ENCODE measurements around the gene SLC43A1.

SLC43A1 gene

GRCh38 chr11:57523419-57523818 lies 7.9 kb upstream of the SLC43A1 start:
- no peak overlapping the region for H3K4me3 ChIP-seq (ENCODE audit: low read length)
- no peaks in the 10 kb centered on the region for H3K9me3 ChIP-seq (ENCODE audit: insufficient read depth, low read depth, low read length)
- H3K9ac ChIP-seq (ENCODE audit: low read depth, low read length) = no peak overlapping the region
- 0 out of 2 replicates have a peak, but pooled peaks cover 2% of the 10 kb centered on the region for H3K4me1 ChIP-seq (ENCODE audit: insufficient read depth, low read length)
- H3K27ac ChIP-seq (ENCODE audit: low read length) = no peak overlapping the region
- H3K27me3 ChIP-seq (ENCODE audit: insufficient read depth, low read length) = no peaks in the 10 kb centered on the region
- peaks cover 5% of the 10 kb centered on the region; the same call in 1 of the 2 replicates for H3K36me3 ChIP-seq (ENCODE audit: insufficient read depth, low read depth, low read length)

DNA sequence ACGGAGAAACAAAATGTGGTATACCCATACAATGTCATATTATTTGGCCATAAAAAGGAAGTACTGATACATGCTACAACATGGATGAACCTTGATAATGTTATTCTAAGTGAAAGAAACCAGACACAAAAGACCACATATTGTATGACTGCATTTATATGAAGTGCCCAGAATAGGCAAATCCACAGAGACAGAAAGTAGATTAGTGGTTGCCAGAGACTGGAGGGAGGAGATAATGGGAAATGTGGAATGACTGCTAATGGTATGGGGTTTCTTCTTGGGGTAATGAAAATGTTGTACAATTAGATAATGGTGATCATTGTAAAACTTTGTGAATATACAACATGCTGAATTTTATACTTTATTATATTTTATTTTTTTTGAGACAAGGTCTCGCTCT lies 5.6 kb upstream of the SLC43A1 start:
- no peaks in the 10 kb centered on the region for H3K4me1 ChIP-seq (ENCODE audit: insufficient read depth, low read length)
- no peaks in the 10 kb centered on the region for H3K9me3 ChIP-seq (ENCODE audit: insufficient read depth, low read depth, low read length)
- peaks cover 18% of the 10 kb centered on the region for H3K27me3 ChIP-seq (ENCODE audit: insufficient read depth, low read length)
- no peak overlapping the region for H3K4me3 ChIP-seq (ENCODE audit: low read length)
- H3K36me3 ChIP-seq (ENCODE audit: insufficient read depth, low read depth, low read length) = no peaks in the 10 kb centered on the region
- no peak overlapping the region for H3K9ac ChIP-seq (ENCODE audit: low read depth, low read length)
- H3K27ac ChIP-seq (ENCODE audit: low read length) = no peak overlapping the region

DNA sequence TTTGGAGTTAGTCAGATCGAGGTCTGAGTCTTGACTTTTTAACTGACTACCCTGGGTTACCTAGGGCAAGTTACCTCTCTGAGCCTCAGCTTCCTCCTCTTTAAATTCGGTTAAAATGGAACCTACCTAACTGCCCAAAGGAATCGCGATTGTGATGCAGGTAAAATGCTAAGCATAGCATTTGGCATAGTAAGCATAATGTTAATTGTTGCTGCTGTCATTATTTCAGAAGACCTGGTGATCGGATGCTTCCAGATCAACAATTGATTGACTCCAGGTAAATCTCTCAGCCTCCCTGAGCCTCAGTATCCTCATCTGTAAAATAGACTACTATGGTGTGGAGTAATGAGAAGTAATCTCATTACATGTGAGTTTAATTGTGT lies 550 bp upstream of the SLC43A1 start:
- H3K4me3 ChIP-seq (ENCODE audit: low read length) = peak overlapping the region; percentile 78
- no peaks in the 10 kb centered on the region for H3K4me1 ChIP-seq (ENCODE audit: insufficient read depth, low read length)
- H3K9me3 ChIP-seq (ENCODE audit: insufficient read depth, low read depth, low read length) = no peaks in the 10 kb centered on the region
- H3K27me3 ChIP-seq (ENCODE audit: insufficient read depth, low read length) = peaks cover 52% of the 10 kb centered on the region
- H3K9ac ChIP-seq (ENCODE audit: low read depth, low read length) = peak overlapping the region; percentile 80; the same call in 1 of the 2 replicates
- no peaks in the 10 kb centered on the region for H3K36me3 ChIP-seq (ENCODE audit: insufficient read depth, low read depth, low read length)
- no peak overlapping the region for H3K27ac ChIP-seq (ENCODE audit: low read length)

- Histone ChIP-seq H3K9ac (ENCODE audit: low read depth, low read length) (peak overlapping the region; percentile 80), H3K9me3 (ENCODE audit: insufficient read depth, low read depth, low read length) (no peaks in the 10 kb centered on the region), H3K27me3 (ENCODE audit: insufficient read depth, low read length) (peaks cover 52% of the 10 kb centered on the region), H3K4me3 (ENCODE audit: low read length) (peak overlapping the region; percentile 78), H3K27ac (ENCODE audit: low read length) (no peak overlapping the region), H3K4me1 (ENCODE audit: insufficient read depth, low read length) (no peaks in the 10 kb centered on the region), H3K36me3 (ENCODE audit: insufficient read depth, low read depth, low read length) (no peaks in the 10 kb centered on the region)
Measured at GRCh38 chr11:57514538-57515331, 767 bp downstream of the SLC43A1 start.

DNA sequence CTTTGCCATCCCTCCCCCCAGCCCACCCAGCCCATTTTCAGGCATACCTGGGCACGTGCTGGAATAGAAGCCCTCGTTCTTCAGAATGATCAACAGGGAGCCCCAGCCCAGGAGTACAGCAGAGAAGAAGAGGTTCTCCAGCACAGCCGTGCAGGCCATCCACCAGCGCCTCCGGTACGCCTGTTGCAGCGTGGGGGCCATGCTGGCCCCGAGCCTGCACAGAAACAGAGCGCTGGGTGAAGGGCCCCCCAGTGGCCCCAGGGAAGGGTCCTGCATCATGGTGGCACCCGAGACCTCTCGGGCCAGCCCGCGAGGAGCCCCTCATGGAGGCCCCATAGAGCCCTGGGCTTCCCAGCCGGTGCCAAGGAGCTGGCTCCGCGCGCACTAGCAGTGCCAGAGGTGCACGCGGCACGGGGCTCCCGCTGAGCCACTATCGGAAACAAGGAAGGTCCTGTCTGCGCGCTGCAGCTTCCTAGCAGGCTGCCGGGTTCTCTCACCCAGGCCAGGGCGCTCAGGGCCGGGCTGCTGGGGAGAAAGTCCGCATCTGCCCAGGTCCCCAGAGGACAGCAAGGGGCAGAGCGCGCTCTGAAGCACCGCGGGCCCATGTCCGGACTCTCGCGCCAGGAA lies 1.5 kb downstream of the SLC43A1 start:
- Histone ChIP-seq H3K4me1 (ENCODE audit: insufficient read depth, low read length) (no peaks in the 10 kb centered on the region), H3K9me3 (ENCODE audit: insufficient read depth, low read depth, low read length) (no peaks in the 10 kb centered on the region), H3K27ac (ENCODE audit: low read length) (no peak overlapping the region), H3K9ac (ENCODE audit: low read depth, low read length) (peak overlapping the region; percentile 80), H3K4me3 (ENCODE audit: low read length) (peak overlapping the region; percentile 78), H3K36me3 (ENCODE audit: insufficient read depth, low read depth, low read length) (no peaks in the 10 kb centered on the region), H3K27me3 (ENCODE audit: insufficient read depth, low read length) (peaks cover 52% of the 10 kb centered on the region)

- Histone ChIP-seq H3K4me3 (ENCODE audit: low read length) (peak overlapping the region; percentile 78), H3K9ac (ENCODE audit: low read depth, low read length) (no peak overlapping the region; the same call in 1 of the 2 replicates), H3K27me3 (ENCODE audit: insufficient read depth, low read length) (peaks cover 52% of the 10 kb centered on the region), H3K27ac (ENCODE audit: low read length) (no peak overlapping the region), H3K4me1 (ENCODE audit: insufficient read depth, low read length) (no peaks in the 10 kb centered on the region), H3K9me3 (ENCODE audit: insufficient read depth, low read depth, low read length) (no peaks in the 10 kb centered on the region), H3K36me3 (ENCODE audit: insufficient read depth, low read depth, low read length) (no peaks in the 10 kb centered on the region)
Measured at GRCh38 chr11:57513452-57513795, 2.1 kb downstream of the SLC43A1 start.

DNA sequence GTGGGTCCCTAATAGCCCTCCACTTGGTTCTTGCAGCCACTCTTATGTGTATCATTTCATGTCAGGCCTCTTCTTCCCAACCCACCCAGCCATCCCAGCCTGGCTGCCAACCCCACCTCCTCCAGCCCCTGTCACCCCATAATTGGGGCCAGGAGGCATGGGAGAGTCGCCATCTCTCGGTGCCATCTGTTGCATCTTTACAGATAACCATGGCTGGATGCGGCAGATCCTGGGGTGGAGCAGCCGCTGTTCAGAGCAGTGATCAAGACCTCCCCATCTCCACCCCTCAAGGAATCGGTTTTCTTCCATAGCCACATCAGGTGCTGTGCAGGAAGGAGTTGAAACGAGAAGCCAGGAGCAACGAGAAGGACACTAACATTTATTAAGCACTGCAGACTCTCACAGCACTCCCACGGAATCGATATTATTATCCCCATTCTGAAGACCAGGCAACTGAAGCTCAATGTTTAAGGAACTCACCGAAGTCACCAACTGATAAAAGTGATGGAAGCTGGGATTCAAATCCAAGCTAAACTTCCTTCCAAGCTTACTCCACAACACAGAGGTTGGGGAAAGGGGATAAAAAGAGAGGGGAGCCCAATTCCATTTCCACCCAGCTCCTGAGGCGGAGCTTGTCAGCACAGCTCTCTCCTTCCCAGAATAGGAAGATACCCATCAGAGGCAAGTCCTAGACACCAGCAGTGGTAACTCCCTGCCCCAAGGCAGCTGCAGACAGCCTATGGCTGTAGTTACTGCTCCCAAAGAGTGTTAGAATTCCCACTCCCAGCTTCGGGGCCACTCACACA lies 2.7 kb downstream of the SLC43A1 start:
- peak overlapping the region; percentile 78; the same call in 1 of the 2 replicates for H3K4me3 ChIP-seq (ENCODE audit: low read length)
- no peaks in the 10 kb centered on the region for H3K4me1 ChIP-seq (ENCODE audit: insufficient read depth, low read length)
- no peaks in the 10 kb centered on the region for H3K9me3 ChIP-seq (ENCODE audit: insufficient read depth, low read depth, low read length)
- H3K9ac ChIP-seq (ENCODE audit: low read depth, low read length) = no peak overlapping the region; the same call in 1 of the 2 replicates
- H3K36me3 ChIP-seq (ENCODE audit: insufficient read depth, low read depth, low read length) = no peaks in the 10 kb centered on the region
- peaks cover 52% of the 10 kb centered on the region for H3K27me3 ChIP-seq (ENCODE audit: insufficient read depth, low read length)
- no peak overlapping the region for H3K27ac ChIP-seq (ENCODE audit: low read length)

GRCh38 chr11:57511741-57512430 lies 3.6 kb downstream of the SLC43A1 start:
- H3K27me3 ChIP-seq (ENCODE audit: insufficient read depth, low read length) = peaks cover 42% of the 10 kb centered on the region
- H3K4me3 ChIP-seq (ENCODE audit: low read length) = no peak overlapping the region
- H3K9ac ChIP-seq (ENCODE audit: low read depth, low read length) = no peak overlapping the region
- no peaks in the 10 kb centered on the region for H3K9me3 ChIP-seq (ENCODE audit: insufficient read depth, low read depth, low read length)
- no peaks in the 10 kb centered on the region for H3K4me1 ChIP-seq (ENCODE audit: insufficient read depth, low read length)
- no peak overlapping the region for H3K27ac ChIP-seq (ENCODE audit: low read length)
- no peaks in the 10 kb centered on the region for H3K36me3 ChIP-seq (ENCODE audit: insufficient read depth, low read depth, low read length)

- H3K9me3 ChIP-seq (ENCODE audit: insufficient read depth, low read depth, low read length) = no peaks in the 10 kb centered on the region
- H3K36me3 ChIP-seq (ENCODE audit: insufficient read depth, low read depth, low read length) = 0 out of 2 replicates have a peak, but pooled peaks cover 7% of the 10 kb centered on the region
- H3K4me3 ChIP-seq (ENCODE audit: low read length) = no peak overlapping the region
- H3K4me1 ChIP-seq (ENCODE audit: insufficient read depth, low read length) = no peaks in the 10 kb centered on the region
- H3K9ac ChIP-seq (ENCODE audit: low read depth, low read length) = no peak overlapping the region
- H3K27ac ChIP-seq (ENCODE audit: low read length) = no peak overlapping the region
- H3K27me3 ChIP-seq (ENCODE audit: insufficient read depth, low read length) = peaks cover 9% of the 10 kb centered on the region
Measured at GRCh38 chr11:57508341-57509170, 6.9 kb downstream of the SLC43A1 start.

DNA sequence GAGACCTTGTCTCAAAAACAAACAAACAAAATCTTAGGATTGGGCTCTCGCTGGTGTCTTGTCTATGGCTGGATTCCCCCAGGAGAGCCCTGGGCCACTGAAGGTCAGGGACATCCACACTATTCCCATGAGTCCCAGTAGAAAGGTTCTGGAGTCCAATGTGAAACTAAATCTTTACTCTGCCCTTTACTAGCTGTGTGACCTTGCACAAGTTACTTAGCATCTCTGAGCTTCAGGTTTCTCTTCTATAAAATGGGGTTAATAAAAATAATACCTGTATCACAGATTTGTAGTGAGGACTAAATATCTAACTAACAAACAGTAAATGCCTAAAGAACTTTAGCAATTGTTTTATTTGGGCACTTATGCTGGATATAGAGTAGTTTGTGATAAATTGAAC lies 9.0 kb downstream of the SLC43A1 start:
- no peaks in the 10 kb centered on the region for H3K4me1 ChIP-seq (ENCODE audit: insufficient read depth, low read length)
- no peaks in the 10 kb centered on the region for H3K9me3 ChIP-seq (ENCODE audit: insufficient read depth, low read depth, low read length)
- H3K36me3 ChIP-seq (ENCODE audit: insufficient read depth, low read depth, low read length) = 0 out of 2 replicates have a peak, but pooled peaks cover 7% of the 10 kb centered on the region
- no peak overlapping the region for H3K27ac ChIP-seq (ENCODE audit: low read length)
- no peaks in the 10 kb centered on the region for H3K27me3 ChIP-seq (ENCODE audit: insufficient read depth, low read length)
- H3K9ac ChIP-seq (ENCODE audit: low read depth, low read length) = no peak overlapping the region
- H3K4me3 ChIP-seq (ENCODE audit: low read length) = no peak overlapping the region
